ENCODE data around the gene ZGPAT. TPM values are rescaled to one million over a fixed set of nuclear protein-coding genes. Genes with fewer than 3 reads are reported as not detected.

ZGPAT gene
- total and polyA plus RNA-seq, 2 of the 13 experiments (the other 11 are each of a cell fraction or from before 2014, with no cell fraction given): 23.0 to 41.9 TPM

DNA sequence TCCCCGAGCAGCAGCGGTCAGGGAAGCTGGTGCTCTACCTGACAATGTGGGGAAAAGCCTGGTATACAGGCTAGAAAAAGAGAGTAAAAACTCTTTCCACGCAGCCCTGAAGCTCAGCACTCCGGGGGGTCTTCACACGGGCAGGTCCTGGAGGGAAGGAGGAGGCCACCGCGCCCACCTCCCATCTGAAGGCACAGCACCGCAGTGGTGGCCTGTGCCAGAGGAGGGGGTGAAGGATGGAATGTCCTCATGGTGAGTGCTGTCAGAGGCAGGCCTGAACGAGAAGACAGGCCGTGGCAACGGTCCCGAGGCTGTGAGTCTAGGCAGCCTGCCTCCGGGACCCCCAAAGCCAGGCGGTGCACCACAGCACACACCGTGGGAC lies 37.6 kb downstream of the ZGPAT start (continued):
- TF ChIP-seq, protein P1, sequence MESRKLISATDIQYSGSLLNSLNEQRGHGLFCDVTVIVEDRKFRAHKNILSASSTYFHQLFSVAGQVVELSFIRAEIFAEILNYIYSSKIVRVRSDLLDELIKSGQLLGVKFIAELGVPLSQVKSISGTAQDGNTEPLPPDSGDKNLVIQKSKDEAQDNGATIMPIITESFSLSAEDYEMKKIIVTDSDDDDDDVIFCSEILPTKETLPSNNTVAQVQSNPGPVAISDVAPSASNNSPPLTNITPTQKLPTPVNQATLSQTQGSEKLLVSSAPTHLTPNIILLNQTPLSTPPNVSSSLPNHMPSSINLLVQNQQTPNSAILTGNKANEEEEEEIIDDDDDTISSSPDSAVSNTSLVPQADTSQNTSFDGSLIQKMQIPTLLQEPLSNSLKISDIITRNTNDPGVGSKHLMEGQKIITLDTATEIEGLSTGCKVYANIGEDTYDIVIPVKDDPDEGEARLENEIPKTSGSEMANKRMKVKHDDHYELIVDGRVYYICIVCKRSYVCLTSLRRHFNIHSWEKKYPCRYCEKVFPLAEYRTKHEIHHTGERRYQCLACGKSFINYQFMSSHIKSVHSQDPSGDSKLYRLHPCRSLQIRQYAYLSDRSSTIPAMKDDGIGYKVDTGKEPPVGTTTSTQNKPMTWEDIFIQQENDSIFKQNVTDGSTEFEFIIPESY (CRISPR knock-in tag; IDR thresholded peaks at IDR 0.05): peak; percentile 48; the same call in 1 of the 2 replicates
- TF ChIP-seq PAWR (CRISPR knock-in tag; IDR thresholded peaks at IDR 0.05; ENCODE audit: borderline replicate concordance) (no peak), FOXA3 (CRISPR knock-in tag; IDR thresholded peaks at IDR 0.05) (no peak), ZNF354B (CRISPR knock-in tag; IDR thresholded peaks at IDR 0.05) (no peak), U2AF2 (IDR thresholded peaks at IDR 0.05; ENCODE audit: low read depth, low read length) (no peak)
- TF ChIP-seq, protein P2, sequence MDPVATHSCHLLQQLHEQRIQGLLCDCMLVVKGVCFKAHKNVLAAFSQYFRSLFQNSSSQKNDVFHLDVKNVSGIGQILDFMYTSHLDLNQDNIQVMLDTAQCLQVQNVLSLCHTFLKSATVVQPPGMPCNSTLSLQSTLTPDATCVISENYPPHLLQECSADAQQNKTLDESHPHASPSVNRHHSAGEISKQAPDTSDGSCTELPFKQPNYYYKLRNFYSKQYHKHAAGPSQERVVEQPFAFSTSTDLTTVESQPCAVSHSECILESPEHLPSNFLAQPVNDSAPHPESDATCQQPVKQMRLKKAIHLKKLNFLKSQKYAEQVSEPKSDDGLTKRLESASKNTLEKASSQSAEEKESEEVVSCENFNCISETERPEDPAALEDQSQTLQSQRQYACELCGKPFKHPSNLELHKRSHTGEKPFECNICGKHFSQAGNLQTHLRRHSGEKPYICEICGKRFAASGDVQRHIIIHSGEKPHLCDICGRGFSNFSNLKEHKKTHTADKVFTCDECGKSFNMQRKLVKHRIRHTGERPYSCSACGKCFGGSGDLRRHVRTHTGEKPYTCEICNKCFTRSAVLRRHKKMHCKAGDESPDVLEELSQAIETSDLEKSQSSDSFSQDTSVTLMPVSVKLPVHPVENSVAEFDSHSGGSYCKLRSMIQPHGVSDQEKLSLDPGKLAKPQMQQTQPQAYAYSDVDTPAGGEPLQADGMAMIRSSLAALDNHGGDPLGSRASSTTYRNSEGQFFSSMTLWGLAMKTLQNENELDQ (CRISPR knock-in tag; IDR thresholded peaks at IDR 0.05; ENCODE audit: borderline replicate concordance): 0 out of 2 replicates have a peak, but pooled peaks have one; percentile 37
- TF ChIP-seq, protein P3, sequence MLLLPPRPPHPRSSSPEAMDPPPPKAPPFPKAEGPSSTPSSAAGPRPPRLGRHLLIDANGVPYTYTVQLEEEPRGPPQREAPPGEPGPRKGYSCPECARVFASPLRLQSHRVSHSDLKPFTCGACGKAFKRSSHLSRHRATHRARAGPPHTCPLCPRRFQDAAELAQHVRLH (CRISPR knock-in tag; IDR thresholded peaks at IDR 0.05; ENCODE audit: borderline replicate concordance, low read depth): 0 out of 2 replicates have a peak, but pooled peaks have one; percentile 4
